Panc1 (cell line): ENCODE results near the gene ERG. TPM values are rescaled to one million over a fixed set of nuclear protein-coding genes. Genes with fewer than 3 reads are reported as not detected.

Experiments
- ATAC-seq: fragments of 200-7000 bp; cut with Tn5 transposase; 2 replicates; pipeline ENCODE4 v1.9.1; 2020; ENCODE audit warnings: mild to moderate bottlenecking, moderate library complexity
- BruUV-seq: library from RNA; stranded (reverse); fragments of 400-500 nt; replicated peaks from 2 replicates; lab custom pipeline; 2021; lab: Mats Ljungman, UMichigan
- CTCF ChIA-PET: fragments of 300-600 bp; sonication (Branson Sonifier 250); formaldehyde crosslinking; loops from one replicate; lab custom pipeline; 2022; ENCODE audit warnings: antibody characterized with exemption; lab: Charles Lee
- POLR2A ChIA-PET: fragments of 300-600 bp; sonication (Branson Sonifier 250); formaldehyde crosslinking; loops from one replicate; lab custom pipeline; 2022; ENCODE audit warnings: antibody characterized with exemption; lab: Charles Lee
- DNase-seq: peaks from one replicate; pipeline ENCODE4 v3.0.0-alpha.2; 2010; ENCODE audit warnings: low read depth, low spot score
- H3K27ac ChIP-seq: 2 replicates; pipeline ENCODE4 v1.5.1; 2011; ENCODE audit warnings: mild to moderate bottlenecking, low read length, inconsistent platforms
- H3K27me3 ChIP-seq: fragments of 200-500 bp; sonication (Bioruptor generic); 2 replicates; pipeline ENCODE4 v1.6.0; 2014; ENCODE audit warnings: low read length, inconsistent platforms; ENCODE audit not compliant: control insufficient read depth, insufficient read depth
- H3K36me3 ChIP-seq: fragments of 200-500 bp; sonication (Bioruptor generic); 2 replicates; pipeline ENCODE4 v1.5.1; 2014; ENCODE audit warnings: inconsistent platforms, mild to moderate bottlenecking, low read length, moderate library complexity; ENCODE audit not compliant: control insufficient read depth, insufficient read depth
- H3K4me1 ChIP-seq: 2 replicates; pipeline ENCODE4 v1.5.1; 2011; ENCODE audit warnings: inconsistent platforms, mild to moderate bottlenecking, low read length, moderate library complexity; ENCODE audit not compliant: control insufficient read depth, insufficient read depth
- H3K4me3 ChIP-seq, 2 experiments: 2 replicates each; pipeline ENCODE4 v1.5.1; 2011 to 2012; ENCODE audit warnings: low read depth in 2 of 2, low read length in 2 of 2, mild to moderate bottlenecking in 2 of 2, inconsistent platforms in 1 of 2, moderate library complexity in 1 of 2
- H3K9me3 ChIP-seq: fragments of 200-500 bp; sonication (Bioruptor generic); 2 replicates; pipeline ENCODE4 v1.5.1; 2014; ENCODE audit warnings: low read depth, mild to moderate bottlenecking, inconsistent platforms, low read length, moderate library complexity; ENCODE audit not compliant: control insufficient read depth, insufficient read depth
- POLR2AphosphoS5 ChIP-seq: IDR thresholded peaks from 2 replicates; pipeline ENCODE4 v1.6.1; 2012; ENCODE audit warnings: mild to moderate bottlenecking, low read depth, low read length, moderate library complexity
- SIN3A ChIP-seq: IDR thresholded peaks from 2 replicates; pipeline ENCODE4 v1.6.1; 2012; ENCODE audit warnings: low read depth, mild to moderate bottlenecking, low read length, moderate library complexity, borderline replicate concordance; ENCODE audit not compliant: insufficient read depth
- TCF7L2 ChIP-seq: IDR thresholded peaks from 2 replicates; pipeline ENCODE4 v1.6.1; 2011; ENCODE audit warnings: mild to moderate bottlenecking, low read depth, low read length, inconsistent platforms
- in situ Hi-C: cut with HindIII; loops from 2 replicates; pipeline ENCODE4 v1.10.0; 2016; ENCODE audit warnings: low sequenced_read_pairs, low pct_unique_long_range_greater_than_20kb
- intact Hi-C: fragments of 100-400 bp; cut with micrococcal nuclease; formaldehyde crosslinking; loops from one replicate; pipeline ENCODE4 v1.10.0; 2022; ENCODE audit not compliant: unreplicated experiment
- total RNA-seq: library from RNA; stranded (reverse); gene quantifications from one replicate; pipeline ENCODE4 v1.2.1, GENCODE V29; 2021; ENCODE audit not compliant: unreplicated experiment
- TF ChIP-seq, protein P1 (sequence below): fragments of 450-650 bp; IDR thresholded peaks from 2 replicates; pipeline ENCODE4 v1.5.1; 2017; ENCODE audit warnings: mild to moderate bottlenecking
- TF ChIP-seq, protein P2 (sequence below), 2 experiments: IDR thresholded peaks; 2 replicates each; pipeline ENCODE4 v1.6.1; 2011 to 2012; ENCODE audit warnings: low read depth in 2 of 2, control low read depth in 1 of 2, low read length in 1 of 2, mild to moderate bottlenecking in 1 of 2, moderate library complexity in 1 of 2; ENCODE audit not compliant: insufficient read depth in 1 of 2

ERG gene
- total RNA-seq, 1 experiment from 2014 or later, result 0.49 TPM

DNA sequence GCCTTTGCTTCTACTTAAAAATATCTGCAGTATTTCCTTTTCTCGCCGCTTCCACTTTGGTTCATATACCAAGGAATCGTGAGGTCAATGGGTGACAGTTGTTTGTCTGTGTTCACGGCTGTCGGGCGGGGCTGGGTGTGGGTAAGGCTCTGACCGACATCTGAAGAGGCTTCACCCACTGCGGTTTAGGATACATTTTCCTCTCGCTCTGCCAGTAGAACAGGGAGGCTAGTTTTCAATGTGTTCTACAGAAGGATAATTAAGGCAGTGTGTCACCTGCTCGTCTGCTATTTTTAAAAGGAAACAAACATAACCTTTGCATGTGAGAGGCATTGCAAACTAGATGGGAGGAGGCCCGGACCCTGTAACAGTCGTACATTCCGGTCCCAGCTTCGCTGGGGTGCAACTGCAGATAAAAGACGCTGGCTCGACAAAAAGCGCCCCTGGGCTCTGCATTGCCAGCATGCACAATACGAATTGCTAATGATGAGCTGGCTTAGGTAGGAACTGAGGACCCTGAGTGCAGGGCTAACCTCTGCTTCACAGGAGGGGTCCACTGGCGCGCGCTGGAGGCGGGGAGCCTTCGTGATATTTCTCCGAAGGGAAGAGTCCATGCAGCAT is 8.5 kb upstream of the ERG start:
- ChIA-PET POLR2A (no interaction called here), CTCF (no interaction called here)
- H3K36me3 ChIP-seq, result no peaks in the 10 kb centered on the region
- no peak overlapping the region for H3K27ac ChIP-seq
- H3K4me3 ChIP-seq, result no peak overlapping the region
- H3K4me1 ChIP-seq, result no peaks in the 10 kb centered on the region
- in situ Hi-C loops (no loop called here), intact Hi-C loops (loop anchor here (5.0 kb wide), 1 partner anchor 206 kb away; no protein-coding TSS in a partner anchor)
- no peak for ATAC-seq
- H3K9me3 ChIP-seq, result no peaks in the 10 kb centered on the region
- DNase-seq, result no peak
- no TSS peak for BruUV-seq
- TF ChIP-seq, protein P1, sequence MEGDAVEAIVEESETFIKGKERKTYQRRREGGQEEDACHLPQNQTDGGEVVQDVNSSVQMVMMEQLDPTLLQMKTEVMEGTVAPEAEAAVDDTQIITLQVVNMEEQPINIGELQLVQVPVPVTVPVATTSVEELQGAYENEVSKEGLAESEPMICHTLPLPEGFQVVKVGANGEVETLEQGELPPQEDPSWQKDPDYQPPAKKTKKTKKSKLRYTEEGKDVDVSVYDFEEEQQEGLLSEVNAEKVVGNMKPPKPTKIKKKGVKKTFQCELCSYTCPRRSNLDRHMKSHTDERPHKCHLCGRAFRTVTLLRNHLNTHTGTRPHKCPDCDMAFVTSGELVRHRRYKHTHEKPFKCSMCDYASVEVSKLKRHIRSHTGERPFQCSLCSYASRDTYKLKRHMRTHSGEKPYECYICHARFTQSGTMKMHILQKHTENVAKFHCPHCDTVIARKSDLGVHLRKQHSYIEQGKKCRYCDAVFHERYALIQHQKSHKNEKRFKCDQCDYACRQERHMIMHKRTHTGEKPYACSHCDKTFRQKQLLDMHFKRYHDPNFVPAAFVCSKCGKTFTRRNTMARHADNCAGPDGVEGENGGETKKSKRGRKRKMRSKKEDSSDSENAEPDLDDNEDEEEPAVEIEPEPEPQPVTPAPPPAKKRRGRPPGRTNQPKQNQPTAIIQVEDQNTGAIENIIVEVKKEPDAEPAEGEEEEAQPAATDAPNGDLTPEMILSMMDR, result no peak
- TF ChIP-seq, protein P2, sequence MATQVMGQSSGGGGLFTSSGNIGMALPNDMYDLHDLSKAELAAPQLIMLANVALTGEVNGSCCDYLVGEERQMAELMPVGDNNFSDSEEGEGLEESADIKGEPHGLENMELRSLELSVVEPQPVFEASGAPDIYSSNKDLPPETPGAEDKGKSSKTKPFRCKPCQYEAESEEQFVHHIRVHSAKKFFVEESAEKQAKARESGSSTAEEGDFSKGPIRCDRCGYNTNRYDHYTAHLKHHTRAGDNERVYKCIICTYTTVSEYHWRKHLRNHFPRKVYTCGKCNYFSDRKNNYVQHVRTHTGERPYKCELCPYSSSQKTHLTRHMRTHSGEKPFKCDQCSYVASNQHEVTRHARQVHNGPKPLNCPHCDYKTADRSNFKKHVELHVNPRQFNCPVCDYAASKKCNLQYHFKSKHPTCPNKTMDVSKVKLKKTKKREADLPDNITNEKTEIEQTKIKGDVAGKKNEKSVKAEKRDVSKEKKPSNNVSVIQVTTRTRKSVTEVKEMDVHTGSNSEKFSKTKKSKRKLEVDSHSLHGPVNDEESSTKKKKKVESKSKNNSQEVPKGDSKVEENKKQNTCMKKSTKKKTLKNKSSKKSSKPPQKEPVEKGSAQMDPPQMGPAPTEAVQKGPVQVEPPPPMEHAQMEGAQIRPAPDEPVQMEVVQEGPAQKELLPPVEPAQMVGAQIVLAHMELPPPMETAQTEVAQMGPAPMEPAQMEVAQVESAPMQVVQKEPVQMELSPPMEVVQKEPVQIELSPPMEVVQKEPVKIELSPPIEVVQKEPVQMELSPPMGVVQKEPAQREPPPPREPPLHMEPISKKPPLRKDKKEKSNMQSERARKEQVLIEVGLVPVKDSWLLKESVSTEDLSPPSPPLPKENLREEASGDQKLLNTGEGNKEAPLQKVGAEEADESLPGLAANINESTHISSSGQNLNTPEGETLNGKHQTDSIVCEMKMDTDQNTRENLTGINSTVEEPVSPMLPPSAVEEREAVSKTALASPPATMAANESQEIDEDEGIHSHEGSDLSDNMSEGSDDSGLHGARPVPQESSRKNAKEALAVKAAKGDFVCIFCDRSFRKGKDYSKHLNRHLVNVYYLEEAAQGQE (IDR thresholded peaks at IDR 0.05; ENCODE audit: insufficient read depth in 1 of 2, low read depth in 2 of 2, low read length in 1 of 2), result no peak
- TF ChIP-seq TCF7L2 (no peak), SIN3A (no peak), POLR2AphosphoS5 (no peak)
- no peaks in the 10 kb centered on the region for H3K27me3 ChIP-seq

DNA sequence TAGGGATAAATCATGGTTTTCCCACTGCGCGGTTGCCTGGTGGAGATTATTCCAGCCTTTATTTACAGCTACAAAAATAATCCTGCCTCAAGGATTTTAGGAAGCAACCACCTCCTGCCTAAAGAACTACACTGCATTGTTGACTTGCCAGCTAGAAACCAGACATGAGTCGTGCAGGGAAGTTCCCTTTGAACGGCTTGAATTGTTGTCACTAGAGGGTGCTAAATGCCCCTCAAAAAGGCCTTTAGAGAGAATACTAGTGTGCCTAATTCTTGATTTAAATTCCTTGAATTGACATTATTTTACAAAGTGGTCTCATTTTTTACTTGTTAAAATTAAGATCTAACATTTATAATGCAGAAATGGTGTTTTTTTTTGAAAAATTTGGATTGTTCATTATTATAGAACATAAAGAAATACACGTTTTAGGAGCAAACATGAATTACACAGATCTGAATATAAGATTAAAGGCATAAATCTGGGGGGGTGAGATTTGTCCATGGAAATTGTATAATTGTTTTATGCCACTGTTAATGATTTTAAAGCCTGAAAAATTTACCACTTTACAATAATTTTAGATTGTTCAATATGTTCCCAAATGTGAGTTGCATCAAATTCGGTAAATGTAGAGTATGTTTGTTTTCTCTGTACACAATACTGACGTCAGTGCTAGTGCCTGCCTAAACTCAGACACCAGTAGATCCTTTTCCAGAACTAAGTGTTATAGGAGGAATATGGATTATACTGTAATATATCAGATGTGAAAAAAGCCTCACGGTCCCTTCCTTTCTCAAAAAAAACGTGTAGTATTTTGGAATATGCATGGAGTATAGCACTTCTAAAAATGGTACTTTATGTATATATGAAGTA is 7.6 kb upstream of the ERG start:
- POLR2A ChIA-PET, result interaction anchor here (0.5 kb wide), 1 partner anchor 619 kb away, joined by 3 read pairs; no protein-coding TSS in a partner anchor
- TF ChIP-seq POLR2AphosphoS5, result no peak
- TF ChIP-seq, protein P1, result peak; percentile 76
- peak; percentile 93 for ATAC-seq

More for the DNA sequence above, 7.6 kb upstream of the ERG start:
- intact Hi-C loops, result loop anchor here (2.0 to 5.0 kb wide), 2 partner anchors 206 to 633 kb away; no protein-coding TSS in a partner anchor
- DNase-seq, result peak; percentile 18
- CTCF ChIA-PET, result interaction anchor here (0.5 to 1.0 kb wide), 3 partner anchors 156 to 206 kb away, joined by 3 to 10 read pairs (median 3); no protein-coding TSS in a partner anchor
- H3K4me1 ChIP-seq, result no peaks in the 10 kb centered on the region
- H3K9me3 ChIP-seq, result no peaks in the 10 kb centered on the region
- BruUV-seq, result no TSS peak
- no peak overlapping the region for H3K27ac ChIP-seq
- H3K27me3 ChIP-seq, result no peaks in the 10 kb centered on the region
- no peaks in the 10 kb centered on the region for H3K36me3 ChIP-seq
- H3K4me3 ChIP-seq, result no peak overlapping the region
- in situ Hi-C loops, result no loop called here
